ENCODE results near the gene AQP2.
A peak's percentile ranks its signal among the peaks of the same experiment; 100 is the strongest.

The AQP2 gene

DNA sequence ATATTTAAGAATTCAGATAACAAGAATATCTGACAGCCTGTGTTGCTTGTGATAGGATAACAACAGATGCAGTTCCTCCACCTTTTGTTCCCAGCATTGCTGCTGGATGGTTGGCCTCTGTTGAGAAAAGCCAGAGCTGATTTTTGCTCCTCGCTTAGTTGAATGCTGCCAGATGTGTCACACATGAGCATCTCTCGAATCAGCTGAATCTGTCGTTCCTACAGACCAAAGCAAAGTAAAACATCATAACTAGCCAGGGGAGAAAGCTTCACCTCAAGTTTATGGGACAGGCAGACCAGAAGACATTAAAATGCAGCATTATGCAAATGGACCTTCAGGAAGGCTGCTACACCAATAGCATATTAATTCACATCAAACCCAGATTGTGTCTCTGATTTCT is 54.6 kb downstream of the AQP2 start:
- no peak for DNase-seq
- H3K4me3 Mint-ChIP-seq: no peak overlapping the region
- H3K9me3 Mint-ChIP-seq: no peaks in the 10 kb centered on the region
- peak overlapping the region; percentile 50 for H3K27ac Mint-ChIP-seq
- TF ChIP-seq, protein P1, sequence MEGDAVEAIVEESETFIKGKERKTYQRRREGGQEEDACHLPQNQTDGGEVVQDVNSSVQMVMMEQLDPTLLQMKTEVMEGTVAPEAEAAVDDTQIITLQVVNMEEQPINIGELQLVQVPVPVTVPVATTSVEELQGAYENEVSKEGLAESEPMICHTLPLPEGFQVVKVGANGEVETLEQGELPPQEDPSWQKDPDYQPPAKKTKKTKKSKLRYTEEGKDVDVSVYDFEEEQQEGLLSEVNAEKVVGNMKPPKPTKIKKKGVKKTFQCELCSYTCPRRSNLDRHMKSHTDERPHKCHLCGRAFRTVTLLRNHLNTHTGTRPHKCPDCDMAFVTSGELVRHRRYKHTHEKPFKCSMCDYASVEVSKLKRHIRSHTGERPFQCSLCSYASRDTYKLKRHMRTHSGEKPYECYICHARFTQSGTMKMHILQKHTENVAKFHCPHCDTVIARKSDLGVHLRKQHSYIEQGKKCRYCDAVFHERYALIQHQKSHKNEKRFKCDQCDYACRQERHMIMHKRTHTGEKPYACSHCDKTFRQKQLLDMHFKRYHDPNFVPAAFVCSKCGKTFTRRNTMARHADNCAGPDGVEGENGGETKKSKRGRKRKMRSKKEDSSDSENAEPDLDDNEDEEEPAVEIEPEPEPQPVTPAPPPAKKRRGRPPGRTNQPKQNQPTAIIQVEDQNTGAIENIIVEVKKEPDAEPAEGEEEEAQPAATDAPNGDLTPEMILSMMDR (IDR thresholded peaks at IDR 0.05): no peak
- H3K36me3 Mint-ChIP-seq (ENCODE audit: low read depth): peaks cover 45% of the 10 kb centered on the region
- H3K27me3 Mint-ChIP-seq (ENCODE audit: low read depth, poor library complexity): no peaks in the 10 kb centered on the region
- peaks cover 4% of the 10 kb centered on the region for H3K4me1 Mint-ChIP-seq

DNA sequence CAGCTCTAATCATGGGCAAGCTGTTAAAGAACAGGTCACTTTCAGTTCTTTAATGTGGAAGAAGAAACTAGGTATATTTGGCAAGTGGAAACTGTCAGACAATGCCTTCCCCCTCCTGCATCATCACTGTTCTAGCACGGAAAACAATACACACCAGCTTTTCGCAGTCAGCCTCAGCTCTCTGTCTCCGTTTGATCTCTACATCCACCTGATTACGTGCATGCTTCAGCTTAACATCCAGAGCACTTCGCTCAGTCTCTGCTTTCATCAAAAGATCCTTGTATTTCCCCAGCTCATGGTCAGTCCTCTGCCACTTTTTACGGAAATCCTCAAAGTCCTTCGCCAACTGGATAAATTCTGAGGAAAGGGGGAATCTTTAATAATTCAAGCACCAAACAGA is 55.7 kb downstream of the AQP2 start:
- Mint-ChIP-seq H3K4me1 (peaks cover 4% of the 10 kb centered on the region), H3K27me3 (ENCODE audit: low read depth, poor library complexity) (no peaks in the 10 kb centered on the region), H3K4me3 (no peak overlapping the region), H3K9me3 (no peaks in the 10 kb centered on the region), H3K36me3 (ENCODE audit: low read depth) (peaks cover 43% of the 10 kb centered on the region), H3K27ac (peak overlapping the region; percentile 79)
- TF ChIP-seq, protein P1 (IDR thresholded peaks at IDR 0.05): no peak
- no peak for DNase-seq

DNA sequence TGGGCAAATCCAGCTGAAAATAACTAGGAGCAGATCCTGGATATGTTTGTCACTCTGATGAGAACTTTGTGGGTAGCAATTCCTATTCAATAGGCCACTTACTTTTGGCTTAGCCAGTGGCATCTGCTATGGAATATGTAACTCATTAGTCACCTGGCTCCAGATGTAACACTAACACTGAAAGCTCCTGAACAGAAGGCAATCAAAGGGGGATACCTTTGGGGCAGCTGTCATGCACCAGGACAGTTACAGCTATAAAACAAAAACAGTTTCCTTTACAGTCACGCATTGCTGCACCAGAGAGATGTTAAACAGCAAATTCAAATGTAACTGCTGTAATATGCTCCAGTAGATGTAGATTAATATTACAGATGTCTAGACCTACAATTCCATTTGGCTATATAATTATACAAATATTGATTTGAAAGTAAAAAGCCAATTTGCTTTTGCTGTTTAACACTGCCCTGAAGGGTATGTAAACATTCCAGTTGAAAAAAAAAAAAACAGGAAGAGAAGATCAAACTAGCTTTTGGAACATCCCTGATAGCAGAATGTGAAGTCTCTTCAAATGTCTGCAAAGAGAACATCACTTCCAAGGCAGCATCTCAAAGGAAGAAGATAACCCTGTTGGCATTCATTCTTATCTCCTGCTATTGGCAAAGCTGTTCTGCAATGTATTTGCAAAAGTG is 56.4 kb downstream of the AQP2 start:
- no peak for DNase-seq
- Mint-ChIP-seq H3K27me3 (ENCODE audit: low read depth, poor library complexity) (no peaks in the 10 kb centered on the region), H3K9me3 (no peaks in the 10 kb centered on the region), H3K36me3 (ENCODE audit: low read depth) (peaks cover 41% of the 10 kb centered on the region), H3K27ac (no peak overlapping the region), H3K4me3 (no peak overlapping the region), H3K4me1 (peaks cover 4% of the 10 kb centered on the region)
- TF ChIP-seq, protein P1 (IDR thresholded peaks at IDR 0.05): no peak
